K562 (cell line): ENCODE results near the gene BEND6. TPM values are rescaled to one million over a fixed set of nuclear protein-coding genes. Genes with fewer than 3 reads are reported as not detected.

ENCODE experiments used
- ATAC-seq: fragments of 200-7000 bp; cut with Tn5 transposase; 3 replicates; pipeline ENCODE4 v1.9.1; 2020; ENCODE audit warnings: moderate library complexity
- BruUV-seq: library from RNA; stranded (reverse); fragments of 400-500 nt; replicated peaks from 2 replicates; lab custom pipeline; 2021; lab: Mats Ljungman, UMichigan
- CTCF ChIA-PET: fragments of 300-600 bp; formaldehyde crosslinking; extraction: SDS; loops from one replicate; lab custom pipeline; 2021; ENCODE audit warnings: low intra/inter-chr PET ratio; lab: Yijun Ruan, JAX
- POLR2A ChIA-PET: fragments of 300-600, 350-650 bp; sonication (Branson Sonifier 250); formaldehyde crosslinking; extraction: SDS; loops from one replicate; lab custom pipeline; 2021; ENCODE audit warnings: antibody characterized with exemption, inconsistent platforms; lab: Yijun Ruan, JAX
- DNase-seq, 4 experiments: peaks; one replicate each; pipeline versions ENCODE4 v3.0.0 to v3.0.0-alpha.2; 2011 to 2018; ENCODE audit warnings: low spot score in 3 of 4, mixed read lengths in 3 of 4; ENCODE audit errors: extremely low read depth in 1 of 4
- FAIRE-seq: peaks from 2 replicates; lab custom pipeline; 2011; peaks lifted over from hg19 to GRCh38; lab: Jason Lieb, UNC
- H2AFZ ChIP-seq: 2 replicates; pipeline ENCODE4 v1.6.0; 2011; ENCODE audit warnings: low read depth, low read length, control low read depth, inconsistent platforms
- H3K27ac ChIP-seq: fragments of 200-600 bp; 3 replicates; pipeline ENCODE4 v1.8.0; 2011; ENCODE audit warnings: low read depth, mild to moderate bottlenecking, control low read depth, inconsistent platforms, low read length, moderate library complexity, mixed read lengths; ENCODE audit errors: extremely low read depth
- H3K27me3 ChIP-seq, 2 experiments: fragments of 300-600 bp in 1 of 2; 2 replicates in 1 of 2; 3 replicates in 1 of 2; pipeline versions ENCODE4 v1.6.0 to v1.8.0; 2011; ENCODE audit warnings: inconsistent platforms in 2 of 2, low read length in 2 of 2, mild to moderate bottlenecking in 1 of 2, mixed read lengths in 1 of 2, moderate library complexity in 1 of 2; ENCODE audit not compliant: control insufficient read depth in 2 of 2, insufficient read depth in 2 of 2
- H3K36me3 ChIP-seq: fragments of 300-600 bp; 3 replicates; pipeline ENCODE4 v1.8.0; 2011; ENCODE audit warnings: mild to moderate bottlenecking, low read length, inconsistent platforms; ENCODE audit not compliant: control insufficient read depth, insufficient read depth
- H3K4me1 ChIP-seq, 2 experiments: fragments of 200-600 bp in 1 of 2; replicated peaks in 1 of 2; 2 replicates in 1 of 2; 3 replicates in 1 of 2; pipeline versions ENCODE4 v1.5.1 to v1.8.0; 2011; ENCODE audit warnings: inconsistent platforms in 2 of 2, low read length in 2 of 2, mild to moderate bottlenecking in 1 of 2, mixed read lengths in 1 of 2, moderate library complexity in 1 of 2; ENCODE audit not compliant: control insufficient read depth in 2 of 2, insufficient read depth in 2 of 2
- H3K4me2 ChIP-seq: 2 replicates; pipeline ENCODE4 v1.6.1; 2011; ENCODE audit warnings: low read length, control low read depth, inconsistent platforms, mixed read lengths; ENCODE audit not compliant: insufficient read depth
- H3K4me3 ChIP-seq: fragments of 200-600 bp; sonication (generic), shearing (Covaris generic); 2 replicates; pipeline ENCODE4 v1.5.1; 2016; ENCODE audit warnings: control low read depth, inconsistent platforms
- H3K79me2 ChIP-seq: fragments of 200-600 bp; 3 replicates; pipeline ENCODE4 v1.8.0; 2011; ENCODE audit warnings: low read length, inconsistent platforms; ENCODE audit not compliant: control insufficient read depth, insufficient read depth
- H3K9ac ChIP-seq, 2 experiments: 2 replicates each; pipeline versions ENCODE4 v1.6.0 to v1.6.1; 2011; ENCODE audit warnings: low read depth in 2 of 2, low read length in 2 of 2, control low read depth in 1 of 2, inconsistent platforms in 1 of 2, mild to moderate bottlenecking in 1 of 2, mixed read lengths in 1 of 2; ENCODE audit not compliant: insufficient read depth in 1 of 2
- H3K9me1 ChIP-seq: one replicate; pipeline ENCODE4 v1.6.0; 2011; ENCODE audit warnings: inconsistent platforms, mild to moderate bottlenecking, low read length, moderate library complexity; ENCODE audit not compliant: control insufficient read depth, insufficient read depth
- H3K9me3 ChIP-seq: replicated peaks from 2 replicates; pipeline ENCODE4 v1.5.1; 2011; ENCODE audit warnings: low read depth, low read length, inconsistent platforms; ENCODE audit not compliant: control insufficient read depth, insufficient read depth
- H4K20me1 ChIP-seq: replicated peaks from 2 replicates; pipeline ENCODE4 v1.6.1; 2011; ENCODE audit warnings: low read length, inconsistent platforms, mixed read lengths; ENCODE audit not compliant: control insufficient read depth, insufficient read depth
- CREB3L1 ChIP-seq: fragments of 450-650 bp; IDR thresholded peaks from 2 replicates; pipeline ENCODE4 v1.6.1; 2014; ENCODE audit warnings: low read depth, mild to moderate bottlenecking, moderate library complexity, borderline replicate concordance
- MEIS2 ChIP-seq: fragments of 450-650 bp; IDR thresholded peaks from 2 replicates; pipeline ENCODE4 v1.6.1; 2014; ENCODE audit warnings: mild to moderate bottlenecking; ENCODE audit not compliant: partially characterized antibody
- TAF15 ChIP-seq: fragments of 200-400 bp; formaldehyde crosslinking; IDR thresholded peaks from 2 replicates; pipeline ENCODE4 v1.6.1; 2017; ENCODE audit warnings: mild to moderate bottlenecking, low read depth, low read length, moderate library complexity
- WGBS: fragments of 100-300 bp; shearing (Covaris generic); methylation state at CpG from one replicate; pipeline ENCODE4 v1.1.6; 2016; ENCODE audit warnings: low coverage, mixed read lengths; ENCODE audit not compliant: insufficient coverage; ENCODE audit errors: missing lambda C conversion rate; 5-methylcytosine and 5-hydroxymethylcytosine counted together
- in situ Hi-C: fragments of 300-500 bp; cut with MboI; formaldehyde crosslinking; loops from 4 replicates; pipeline ENCODE4 v1.15.0; 2018; ENCODE audit warnings: inconsistent platforms, mixed read lengths
- intact Hi-C: fragments of 100-400 bp; cut with micrococcal nuclease; formaldehyde crosslinking; loops from 2 replicates; pipeline ENCODE4 v1.14.2; 2022
- polyA plus RNA-seq, 8 experiments: library from polyadenylated mRNA; depleted of rRNA in 4 of 8; stranded (reverse) in 5 of 8; unstranded in 3 of 8; fragments of >200 nt; fragmentation: Nextera tagmentation in 2 of 8; fragmentation: Illumina TruSeq in 1 of 8; extraction: Ambion mirVana in 2 of 8; extraction: Trizol in 1 of 8; gene quantifications; 2 replicates each; pipeline versions ENCODE4 v1.2.1 to v1.2.3, GENCODE V29; 2011 to 2014; ENCODE audit warnings: inconsistent platforms in 1 of 8, missing spikeins in 1 of 8
- total RNA-seq, 7 experiments: library from RNA; depleted of rRNA in 6 of 7; stranded (reverse); fragments of >200 nt in 6 of 7; fragmentation: Illumina TruSeq in 2 of 7; extraction: Trizol in 2 of 7; gene quantifications; 2 replicates each; pipeline versions ENCODE4 v1.2.1 to v1.2.3, GENCODE V29; 2011 to 2021; ENCODE audit warnings: low replicate concordance in 1 of 7
- TF ChIP-seq, protein P1 (sequence below), 2 experiments: IDR thresholded peaks in 1 of 2; conservative IDR thresholded peaks in 1 of 2; 2 replicates each; pipeline ENCODE4 v1.6.1; 2016; ENCODE audit warnings: low read depth in 2 of 2, mild to moderate bottlenecking in 1 of 2, missing compliant biosample characterization in 1 of 2, missing genetic modification characterization in 1 of 2, moderate library complexity in 1 of 2

Gene BEND6
- total and polyA plus RNA-seq, 9 of the 15 experiments (the other 6 are each of a cell fraction or from before 2014, with no cell fraction given), result 0.37 to 4.0 (median 1.1) TPM

GRCh38 chr6:56930846-56931245, 24.1 kb upstream of the BEND6 start (continued):
- TF ChIP-seq TAF15 (no peak), CREB3L1 (no peak)

GRCh38 chr6:56932910-56933477, 21.9 kb upstream of the BEND6 start:
- Histone ChIP-seq H3K79me2 (no peaks in the 10 kb centered on the region), H3K4me2 (no peak overlapping the region), H3K9me1 (no peaks in the 10 kb centered on the region), H3K36me3 (no peaks in the 10 kb centered on the region), H4K20me1 (no peaks in the 10 kb centered on the region), H3K4me1 (peaks cover 3 to 9% of the 10 kb centered on the region in 2 experiments; a peak in 3 of 5 replicates), H3K9me3 (no peaks in the 10 kb centered on the region), H2AFZ (no peak overlapping the region), H3K4me3 (no peak overlapping the region), H3K27ac (no peak overlapping the region), H3K27me3 (no peaks in the 10 kb centered on the region; a peak in 1 of 5 replicates), H3K9ac (no peak overlapping the region)
- ChIA-PET CTCF (no interaction called here), POLR2A (no interaction called here)
- ATAC-seq (no peak; the same call in 2 of the 3 replicates), DNase-seq (no peak), FAIRE-seq (no peak)
- intact Hi-C loops, result no loop called here
- no TSS peak for BruUV-seq
- 6% methylated on average over 2 of the region's 2 CpGs for WGBS
- in situ Hi-C loops, result no loop called here
- TF ChIP-seq, protein P1, sequence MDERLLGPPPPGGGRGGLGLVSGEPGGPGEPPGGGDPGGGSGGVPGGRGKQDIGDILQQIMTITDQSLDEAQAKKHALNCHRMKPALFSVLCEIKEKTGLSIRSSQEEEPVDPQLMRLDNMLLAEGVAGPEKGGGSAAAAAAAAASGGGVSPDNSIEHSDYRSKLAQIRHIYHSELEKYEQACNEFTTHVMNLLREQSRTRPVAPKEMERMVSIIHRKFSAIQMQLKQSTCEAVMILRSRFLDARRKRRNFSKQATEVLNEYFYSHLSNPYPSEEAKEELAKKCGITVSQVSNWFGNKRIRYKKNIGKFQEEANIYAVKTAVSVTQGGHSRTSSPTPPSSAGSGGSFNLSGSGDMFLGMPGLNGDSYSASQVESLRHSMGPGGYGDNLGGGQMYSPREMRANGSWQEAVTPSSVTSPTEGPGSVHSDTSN (CRISPR knock-in tag; IDR thresholded peaks at IDR 0.05; ENCODE audit: low read depth), result no peak
- TF ChIP-seq, protein P1 (tag; conservative IDR thresholded peaks at IDR 0.05; ENCODE audit: low read depth), result peak; percentile 81
- TF ChIP-seq MEIS2, result peak; percentile 74
